NCI-H146 (cell line): ENCODE data around the gene RCCD1.
"Not testable (repeated sequence)": the region's sequence is repeated elsewhere in the genome, so short reads cannot be mapped to it uniquely, and the experiment has no call there.

Experiments
- DNase-seq: peaks from one replicate; lab custom pipeline; 2025; lab: John Stamatoyannopoulos, UW

Gene RCCD1

GRCh38 chr15:90918034-90918788, 36.5 kb upstream of the RCCD1 start:
- DNase-seq: no peak

- no peak for DNase-seq
Measured at GRCh38 chr15:90918835-90919234, 35.8 kb upstream of the RCCD1 start.

- DNase-seq: no peak
Measured at GRCh38 chr15:90921887-90922286, 32.8 kb upstream of the RCCD1 start.

- not testable (repeated sequence) for DNase-seq
Measured at GRCh38 chr15:90922712-90923322, 31.9 kb upstream of the RCCD1 start.

GRCh38 chr15:90924375-90924774, 30.3 kb upstream of the RCCD1 start:
- no peak for DNase-seq

GRCh38 chr15:90926766-90927165, 27.9 kb upstream of the RCCD1 start:
- DNase-seq: not testable (repeated sequence)

GRCh38 chr15:90928106-90928505, 26.6 kb upstream of the RCCD1 start:
- not testable (repeated sequence) for DNase-seq

GRCh38 chr15:90929246-90930019, 25.3 kb upstream of the RCCD1 start:
- DNase-seq: no peak

GRCh38 chr15:90930861-90931574, 23.7 kb upstream of the RCCD1 start:
- no peak for DNase-seq

- DNase-seq: no peak
Measured at GRCh38 chr15:90931575-90931827, 23.2 kb upstream of the RCCD1 start.

GRCh38 chr15:90931828-90932659, 22.6 kb upstream of the RCCD1 start, which contains the start of gene HDDC3:
Gene HDDC3 (minus strand): TSS chr15:90932549. CDS start chr15:90932540, 9 bp downstream.
- peak; percentile 87 for DNase-seq

GRCh38 chr15:90932660-90932991, 22.1 kb upstream of the RCCD1 start:
- no peak for DNase-seq

- no peak for DNase-seq
Measured at GRCh38 chr15:90933301-90933700, 21.4 kb upstream of the RCCD1 start.

GRCh38 chr15:90934256-90934948, 20.3 kb upstream of the RCCD1 start:
- peak; percentile 86 for DNase-seq

- DNase-seq: peak; percentile 93
Measured at GRCh38 chr15:90934949-90935751, 19.5 kb upstream of the RCCD1 start, which contains the start of gene UNC45A. Gene UNC45A (plus strand): TSS chr15:90935285. CDS start chr15:90935325, 40 bp downstream.

GRCh38 chr15:90936823-90937222, 17.9 kb upstream of the RCCD1 start:
- DNase-seq: no peak

GRCh38 chr15:90938261-90938660, 16.4 kb upstream of the RCCD1 start:
- no peak for DNase-seq

- no peak for DNase-seq
Measured at GRCh38 chr15:90939756-90940155, 14.9 kb upstream of the RCCD1 start.

- DNase-seq: no peak
Measured at GRCh38 chr15:90941038-90941437, 13.6 kb upstream of the RCCD1 start.
